HG03139 (cell line): ENCODE measurements around the gene MARCHF10.
"Not testable (repeated sequence)": the region's sequence is repeated elsewhere in the genome, so short reads cannot be mapped to it uniquely, and the experiment has no call there.

ENCODE experiments used
- ATAC-seq: cut with Tn5 transposase; IDR thresholded peaks from one replicate; pipeline ENCODE4 v1.9.1; 2021; ENCODE audit not compliant: unreplicated experiment

The MARCHF10 gene

GRCh38 chr17:62791235-62791734 is 16.8 kb downstream of the MARCHF10 start:
- no peak for ATAC-seq

- ATAC-seq: no peak
Measured at GRCh38 chr17:62790564-62790986, 17.5 kb downstream of the MARCHF10 start.

- ATAC-seq: no peak
Measured at GRCh38 chr17:62787366-62787765, 20.7 kb downstream of the MARCHF10 start.

GRCh38 chr17:62786646-62787045 is 21.5 kb downstream of the MARCHF10 start:
- ATAC-seq: no peak

GRCh38 chr17:62785983-62786382 is 22.1 kb downstream of the MARCHF10 start:
- ATAC-seq: not testable (repeated sequence)

- ATAC-seq: no peak
Measured at GRCh38 chr17:62782730-62783270, 25.3 kb downstream of the MARCHF10 start.

- no peak for ATAC-seq
Measured at GRCh38 chr17:62781831-62782251, 26.3 kb downstream of the MARCHF10 start.

- ATAC-seq: no peak
Measured at GRCh38 chr17:62781356-62781755, 26.8 kb downstream of the MARCHF10 start.

GRCh38 chr17:62780951-62781350 is 27.2 kb downstream of the MARCHF10 start:
- no peak for ATAC-seq

- ATAC-seq: no peak
Measured at GRCh38 chr17:62780269-62780668, 27.8 kb downstream of the MARCHF10 start.

GRCh38 chr17:62778990-62779681 is 29.0 kb downstream of the MARCHF10 start:
- ATAC-seq: no peak

GRCh38 chr17:62775876-62776275 is 32.2 kb downstream of the MARCHF10 start:
- no peak for ATAC-seq

GRCh38 chr17:62774338-62774737 is 33.8 kb downstream of the MARCHF10 start:
- ATAC-seq: no peak

GRCh38 chr17:62767997-62768396 is 40.1 kb downstream of the MARCHF10 start:
- no peak for ATAC-seq

GRCh38 chr17:62765351-62765750 is 42.8 kb downstream of the MARCHF10 start:
- ATAC-seq: no peak

GRCh38 chr17:62763891-62764600 is 44.1 kb downstream of the MARCHF10 start:
- no peak for ATAC-seq

GRCh38 chr17:62761884-62762283 is 46.2 kb downstream of the MARCHF10 start:
- no peak for ATAC-seq

- ATAC-seq: no peak
Measured at GRCh38 chr17:62760945-62761267, 47.2 kb downstream of the MARCHF10 start.

GRCh38 chr17:62760059-62760944 is 47.8 kb downstream of the MARCHF10 start:
- ATAC-seq: no peak

GRCh38 chr17:62757500-62757951 is 50.6 kb downstream of the MARCHF10 start:
- ATAC-seq: no peak

- ATAC-seq: no peak
Measured at GRCh38 chr17:62756198-62756597, 51.9 kb downstream of the MARCHF10 start.
